Neuronal stem cell (in vitro differentiated cells): Measurements from ENCODE around the gene LDLRAD2.

Experiments used
- DNase-seq: peaks from one replicate; pipeline ENCODE4 v3.0.0-alpha.2; 2013; ENCODE audit warnings: low spot score
- H2AFZ ChIP-seq: one replicate; pipeline ENCODE4 v1.6.1; 2013; ENCODE audit warnings: mild to moderate bottlenecking, low read length, inconsistent platforms
- H2AK5ac ChIP-seq: 2 replicates; pipeline ENCODE4 v1.6.1; 2013; ENCODE audit warnings: low read depth, mild to moderate bottlenecking, inconsistent platforms, low read length, moderate library complexity, mixed read lengths
- H2BK120ac ChIP-seq: 2 replicates; pipeline ENCODE4 v1.6.1; 2013; ENCODE audit warnings: low read depth, mild to moderate bottlenecking, inconsistent platforms, low read length, moderate library complexity, mixed read lengths
- H2BK12ac ChIP-seq: one replicate; pipeline ENCODE4 v1.6.1; 2013; ENCODE audit warnings: low read length, inconsistent platforms
- H2BK15ac ChIP-seq: 2 replicates; pipeline ENCODE4 v1.6.1; 2013; ENCODE audit warnings: mild to moderate bottlenecking, low read length, inconsistent platforms, mixed read lengths
- H2BK5ac ChIP-seq: one replicate; pipeline ENCODE4 v1.6.1; 2013; ENCODE audit warnings: inconsistent platforms, mild to moderate bottlenecking, low read length, moderate library complexity
- H3K14ac ChIP-seq: one replicate; pipeline ENCODE4 v1.6.1; 2013; ENCODE audit warnings: low read length, inconsistent platforms
- H3K18ac ChIP-seq: 2 replicates; pipeline ENCODE4 v1.6.1; 2013; ENCODE audit warnings: low read length, inconsistent platforms
- H3K23ac ChIP-seq: 2 replicates; pipeline ENCODE4 v1.6.1; 2013; ENCODE audit warnings: low read depth, mild to moderate bottlenecking, mixed read lengths, low read length, inconsistent platforms; ENCODE audit not compliant: poor library complexity
- H3K27ac ChIP-seq: replicated peaks from 3 replicates; pipeline ENCODE4 v1.5.1; 2013; ENCODE audit warnings: low read length, inconsistent platforms
- H3K27me3 ChIP-seq, 3 experiments: 2 replicates each; pipeline ENCODE4 v1.6.1; 2013; ENCODE audit warnings: low read length in 3 of 3, mild to moderate bottlenecking in 2 of 3, inconsistent platforms in 1 of 3, low read depth in 1 of 3, mixed read lengths in 1 of 3, moderate library complexity in 1 of 3; ENCODE audit not compliant: control insufficient read depth in 3 of 3, insufficient read depth in 3 of 3
- H3K36me3 ChIP-seq, 2 donors: replicated peaks in 1 of 2; 2 replicates each; pipeline ENCODE4 v1.6.1; 2013; ENCODE audit warnings: low read length in 2 of 2; ENCODE audit not compliant: control insufficient read depth in 2 of 2, insufficient read depth in 2 of 2
- H3K4ac ChIP-seq: 2 replicates; pipeline ENCODE4 v1.6.1; 2013; ENCODE audit warnings: inconsistent platforms, mild to moderate bottlenecking, low read length, moderate library complexity
- H3K4me1 ChIP-seq, 2 donors: 1 replicate in 1 of 2; 2 replicates in 1 of 2; pipeline ENCODE4 v1.6.1; 2013; ENCODE audit warnings: low read length in 2 of 2, low read depth in 1 of 2; ENCODE audit not compliant: control insufficient read depth in 2 of 2, insufficient read depth in 1 of 2
- H3K4me2 ChIP-seq: one replicate; pipeline ENCODE4 v1.6.1; 2013; ENCODE audit warnings: mild to moderate bottlenecking, low read length, inconsistent platforms; ENCODE audit not compliant: insufficient read depth, poor library complexity, severe bottlenecking
- H3K4me3 ChIP-seq, 2 donors: 2 replicates each; pipeline ENCODE4 v1.5.1; 2013; ENCODE audit warnings: low read length in 2 of 2, mild to moderate bottlenecking in 2 of 2, inconsistent platforms in 1 of 2, moderate library complexity in 1 of 2
- H3K79me1 ChIP-seq: one replicate; pipeline ENCODE4 v1.6.1; 2013; ENCODE audit warnings: low read depth, mild to moderate bottlenecking, inconsistent platforms, low read length, moderate library complexity
- H3K9ac ChIP-seq: one replicate; pipeline ENCODE4 v1.6.1; 2013; ENCODE audit warnings: mild to moderate bottlenecking, low read depth, low read length, inconsistent platforms; ENCODE audit not compliant: poor library complexity
- H3K9me3 ChIP-seq, 2 donors: replicated peaks in 1 of 2; 2 replicates each; pipeline versions ENCODE3 to v1.6.1; 2013; ENCODE audit warnings: low read length in 2 of 2, mild to moderate bottlenecking in 2 of 2, inconsistent platforms in 1 of 2, low read depth in 1 of 2, mixed read lengths in 1 of 2, moderate library complexity in 1 of 2; ENCODE audit not compliant: control insufficient read depth in 2 of 2, insufficient read depth in 1 of 2
- H4K8ac ChIP-seq: one replicate; pipeline ENCODE4 v1.6.1; 2013; ENCODE audit warnings: low read depth, mild to moderate bottlenecking, inconsistent platforms, low read length, moderate library complexity
- H4K91ac ChIP-seq: one replicate; pipeline ENCODE4 v1.6.1; 2013; ENCODE audit warnings: low read length, low read depth, mild to moderate bottlenecking, inconsistent platforms; ENCODE audit not compliant: poor library complexity
- WGBS, 2 donors: extraction: QIAGEN DNeasy Blood & Tissue Kit; methylation state at CpG; one replicate each; pipeline ENCODE4 v1.1.7; 2013; ENCODE audit warnings: missing lambda C conversion rate in 2 of 2, mixed read lengths in 1 of 2; ENCODE audit not compliant: insufficient read length in 2 of 2, insufficient replicate concordance in 1 of 2; ENCODE audit errors: extremely low coverage in 2 of 2; 5-methylcytosine and 5-hydroxymethylcytosine counted together

LDLRAD2 gene

DNA sequence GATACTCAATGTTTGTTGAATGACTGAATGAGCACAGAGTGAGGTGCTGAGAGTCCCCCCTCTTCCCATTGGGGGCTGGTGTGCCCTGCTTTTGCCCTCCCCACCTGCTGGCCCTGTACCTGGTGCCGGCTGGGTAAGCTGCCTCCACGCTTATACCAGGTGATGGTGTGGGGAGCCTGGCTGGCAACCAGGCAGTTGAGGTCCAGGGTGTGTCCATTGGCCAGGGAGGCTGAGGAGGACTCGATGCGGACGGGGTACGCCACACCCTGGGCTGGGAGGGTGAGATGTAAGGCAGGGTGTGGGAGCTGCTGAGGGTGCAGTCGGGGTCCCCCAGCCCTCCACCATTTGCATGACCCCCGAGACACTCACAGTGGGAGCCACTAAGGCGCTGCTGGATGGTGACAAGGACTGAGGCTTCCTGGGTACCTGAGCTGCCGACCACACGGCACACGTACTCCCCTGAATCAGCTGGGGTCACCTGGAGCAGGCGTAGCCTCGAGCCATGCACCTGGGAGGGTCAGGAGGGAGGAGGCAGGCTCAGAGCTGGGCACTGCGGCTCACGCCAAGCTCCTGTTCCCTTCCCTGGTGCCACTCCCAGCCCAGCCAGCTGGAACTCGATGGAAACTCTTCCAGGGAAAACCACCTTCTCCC, 36.6 kb downstream of the LDLRAD2 start:
- peak overlapping the region in 1 of 2 donors; percentile 18 for H3K4me3 ChIP-seq
- H3K4me2 ChIP-seq: no peak overlapping the region
- H3K36me3 ChIP-seq: peaks cover 47 to 83% of the 10 kb centered on the region in 2 donors
- H3K18ac ChIP-seq: peak overlapping the region; percentile 27
- peak overlapping the region; percentile 21 for H3K14ac ChIP-seq
- H2AFZ ChIP-seq: no peak overlapping the region
- no CpG with 5 or more reads among the region's 17 CpGs for WGBS, 2 donors
- no peak overlapping the region for H3K9ac ChIP-seq
- H3K4ac ChIP-seq: no peak overlapping the region
- H3K9me3 ChIP-seq: no peaks in the 10 kb centered on the region
- no peaks in the 10 kb centered on the region for H3K79me1 ChIP-seq
- no peak overlapping the region for H2BK15ac ChIP-seq
- H3K27me3 ChIP-seq: no peaks in the 10 kb centered on the region
- no peak overlapping the region for H2AK5ac ChIP-seq
- H3K4me1 ChIP-seq: no peaks in the 10 kb centered on the region
- H4K8ac ChIP-seq: no peak overlapping the region
- no peak overlapping the region for H2BK5ac ChIP-seq
- no peak overlapping the region for H4K91ac ChIP-seq
- DNase-seq: no peak
- H3K23ac ChIP-seq: no peak overlapping the region
- H2BK120ac ChIP-seq: no peak overlapping the region
- H2BK12ac ChIP-seq: no peak overlapping the region
- H3K27ac ChIP-seq: no peak overlapping the region

DNA sequence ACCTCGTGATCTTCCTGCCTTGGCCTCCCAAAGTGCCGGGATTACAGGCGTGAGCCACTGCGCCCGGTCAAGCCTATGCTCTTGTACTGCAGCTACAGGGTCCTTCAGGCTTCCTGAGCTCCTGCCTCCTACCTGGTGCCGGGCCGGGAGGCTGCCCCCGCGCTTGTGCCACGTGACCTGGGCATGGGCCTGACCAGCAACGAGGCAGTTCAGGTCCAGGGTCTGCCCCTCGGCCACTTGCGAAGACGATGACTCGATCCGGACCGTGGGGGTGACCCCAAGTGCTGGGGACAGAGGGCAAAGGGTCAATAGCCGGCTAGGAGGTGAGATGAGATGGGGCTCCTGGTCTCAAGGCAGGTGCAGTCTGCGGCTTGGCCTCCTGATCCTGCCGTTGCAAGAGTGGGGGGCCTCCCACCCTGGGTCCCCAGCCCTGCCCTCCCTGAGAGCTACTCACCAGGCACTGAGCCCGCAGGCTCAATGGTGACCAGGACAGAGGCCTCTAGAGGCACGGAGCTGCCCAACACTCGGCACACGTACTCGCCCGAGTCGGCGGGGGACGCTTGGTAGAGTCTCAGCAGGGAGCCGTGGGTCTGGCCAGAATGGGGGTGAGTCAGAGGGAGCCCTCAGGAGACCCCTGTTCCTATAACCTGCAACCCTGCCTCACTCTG, 38.0 kb downstream of the LDLRAD2 start:
- H3K27ac ChIP-seq: no peak overlapping the region
- no peak overlapping the region for H3K4me2 ChIP-seq
- H4K91ac ChIP-seq: no peak overlapping the region
- no peak overlapping the region for H3K4me3 ChIP-seq
- WGBS, 2 donors: no CpG with 5 or more reads among the region's 30 CpGs
- DNase-seq: no peak
- no peaks in the 10 kb centered on the region for H3K27me3 ChIP-seq
- H2BK5ac ChIP-seq: no peak overlapping the region
- peaks cover 46 to 86% of the 10 kb centered on the region in 2 donors for H3K36me3 ChIP-seq
- peak overlapping the region; percentile 71 for H3K14ac ChIP-seq
- no peak overlapping the region for H2BK120ac ChIP-seq
- no peak overlapping the region for H2BK12ac ChIP-seq
- H3K9me3 ChIP-seq: no peaks in the 10 kb centered on the region
- H3K79me1 ChIP-seq: peaks cover 4% of the 10 kb centered on the region
- H3K4me1 ChIP-seq: no peaks in the 10 kb centered on the region
- no peak overlapping the region for H2BK15ac ChIP-seq
- no peak overlapping the region for H3K23ac ChIP-seq
- H2AFZ ChIP-seq: no peak overlapping the region
- H3K18ac ChIP-seq: no peak overlapping the region
- no peak overlapping the region for H3K9ac ChIP-seq
- H2AK5ac ChIP-seq: no peak overlapping the region
- H4K8ac ChIP-seq: no peak overlapping the region
- H3K4ac ChIP-seq: no peak overlapping the region

DNA sequence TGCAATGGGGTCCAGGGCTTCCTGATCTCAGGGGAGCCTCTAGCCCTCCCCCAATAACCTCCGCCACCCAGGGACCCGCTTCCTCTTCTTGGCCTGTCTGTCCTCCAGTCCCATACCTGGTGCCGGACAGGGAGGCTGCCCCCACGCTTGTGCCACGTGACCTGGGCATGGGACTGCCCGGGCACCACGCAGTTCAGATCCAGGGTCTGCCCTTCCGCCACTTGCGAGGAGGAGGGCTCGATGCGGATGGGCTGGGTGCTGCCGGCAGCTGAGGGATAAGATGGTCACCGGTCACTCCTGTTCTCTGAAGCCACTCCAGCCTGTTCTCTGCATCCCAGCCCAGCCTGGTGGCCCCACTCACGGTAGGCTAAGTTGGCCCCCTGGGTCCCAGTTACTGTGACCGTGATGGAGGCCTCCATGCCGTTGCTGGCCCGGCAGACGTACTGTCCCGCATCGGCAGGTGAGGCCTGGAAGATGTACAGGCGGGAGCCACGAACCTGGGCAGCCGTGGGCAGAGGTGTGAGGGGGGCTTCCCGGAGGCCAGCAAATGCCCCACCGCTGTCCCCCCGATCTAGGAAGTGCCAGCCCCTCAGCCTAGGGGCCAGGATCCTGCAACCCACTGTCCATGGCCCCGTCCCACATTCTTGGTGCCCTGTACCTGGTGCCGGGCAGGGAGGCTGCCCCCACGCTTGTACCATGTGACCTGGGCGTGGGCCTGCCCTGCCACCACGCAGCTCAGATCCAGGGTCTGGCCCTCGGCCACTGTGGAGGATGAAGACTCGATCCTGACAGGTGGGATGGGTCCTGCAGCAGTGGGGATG, 39.6 kb downstream of the LDLRAD2 start:
- Histone ChIP-seq H3K9me3 (no peaks in the 10 kb centered on the region), H3K27me3 (no peaks in the 10 kb centered on the region), H3K4me2 (no peak overlapping the region), H3K4ac (no peak overlapping the region), H4K91ac (no peak overlapping the region), H2BK120ac (no peak overlapping the region), H3K4me1 (no peaks in the 10 kb centered on the region), H3K23ac (peak overlapping the region; percentile 89), H3K14ac (peak overlapping the region; percentile 47), H2BK12ac (no peak overlapping the region), H3K27ac (no peak overlapping the region), H4K8ac (no peak overlapping the region), H2BK15ac (no peak overlapping the region), H2BK5ac (no peak overlapping the region), H3K18ac (no peak overlapping the region), H3K9ac (peak overlapping the region; percentile 60), H2AK5ac (peak overlapping the region; percentile 56), H3K4me3 (no peak overlapping the region), H2AFZ (no peak overlapping the region), H3K36me3 (peaks cover 53 to 87% of the 10 kb centered on the region in 2 donors), H3K79me1 (peaks cover 4% of the 10 kb centered on the region)
- no peak for DNase-seq
- no CpG with 5 or more reads among the region's 33 CpGs for WGBS, 2 donors
